Endothelial cell of umbilical vein (primary cell): Measurements from ENCODE around the gene NOXA1. TPM values are rescaled to one million over a fixed set of nuclear protein-coding genes. Genes with fewer than 3 reads are reported as not detected.
"Not testable (repeated sequence)": the region's sequence is repeated elsewhere in the genome, so short reads cannot be mapped to it uniquely, and the experiment has no call there.

Source experiments
- BruUV-seq: library from RNA; stranded (reverse); fragments of 400-500 nt; replicated peaks from 2 replicates; lab custom pipeline; 2021; lab: Mats Ljungman, UMichigan
- CTCF ChIA-PET: fragments of 300-600, 350-600 bp; sonication (Branson Sonifier 250); formaldehyde crosslinking; loops from one replicate; lab custom pipeline; 2021; ENCODE audit warnings: antibody characterized with exemption, inconsistent platforms; lab: Charles Lee
- POLR2A ChIA-PET: fragments of 300-600, 350-600 bp; sonication (Branson Sonifier 250); formaldehyde crosslinking; loops from one replicate; lab custom pipeline; 2021; ENCODE audit warnings: antibody characterized with exemption, inconsistent platforms; lab: Charles Lee
- DNase-seq: peaks from one replicate; pipeline ENCODE4 v3.0.0-alpha.2; 2011; ENCODE audit warnings: low read depth, low spot score
- FAIRE-seq: peaks from 2 replicates; lab custom pipeline; 2011; peaks lifted over from hg19 to GRCh38; lab: Jason Lieb, UNC
- H2AFZ ChIP-seq: 2 replicates; pipeline ENCODE4 v1.6.0; 2012; ENCODE audit warnings: low read depth, low read length, control low read depth, inconsistent platforms
- H3K27ac ChIP-seq: 2 replicates; pipeline ENCODE4 v1.5.1; 2011; ENCODE audit warnings: low read depth, mild to moderate bottlenecking, control low read depth, low read length, moderate library complexity; ENCODE audit not compliant: insufficient read depth
- H3K27me3 ChIP-seq, 2 experiments: 2 replicates each; pipeline versions ENCODE4 v1.6.0 to v1.6.1; 2011; ENCODE audit warnings: low read length in 2 of 2, mixed read lengths in 1 of 2; ENCODE audit not compliant: control insufficient read depth in 2 of 2, insufficient read depth in 2 of 2
- H3K36me3 ChIP-seq, 2 experiments: 2 replicates in 1 of 2; 3 replicates in 1 of 2; pipeline ENCODE4 v1.5.1; 2011; ENCODE audit warnings: low read length in 2 of 2, mild to moderate bottlenecking in 1 of 2, moderate library complexity in 1 of 2; ENCODE audit not compliant: control insufficient read depth in 2 of 2, insufficient read depth in 2 of 2; ENCODE audit errors: extremely low read depth in 1 of 2
- H3K4me1 ChIP-seq: 3 replicates; pipeline ENCODE4 v1.5.1; 2011; ENCODE audit warnings: mild to moderate bottlenecking, low read length; ENCODE audit not compliant: control insufficient read depth, insufficient read depth; ENCODE audit errors: extremely low read depth
- H3K4me2 ChIP-seq: 2 replicates; pipeline ENCODE4 v1.6.1; 2011; ENCODE audit warnings: low read length, control low read depth, mixed read lengths; ENCODE audit not compliant: insufficient read depth
- H3K4me3 ChIP-seq, 3 experiments: fragments of 200-600 bp in 1 of 3; sonication (generic), shearing (Covaris generic) in 1 of 3; replicated peaks in 1 of 3; 2 replicates each; pipeline ENCODE4 v1.5.1; 2011 to 2016; ENCODE audit warnings: control low read depth in 3 of 3, low read length in 3 of 3, mild to moderate bottlenecking in 2 of 3, inconsistent platforms in 1 of 3, low read depth in 1 of 3, moderate library complexity in 1 of 3; ENCODE audit not compliant: insufficient read depth in 1 of 3
- H3K79me2 ChIP-seq: 2 replicates; pipeline ENCODE4 v1.6.0; 2012; ENCODE audit warnings: low read length, inconsistent platforms; ENCODE audit not compliant: control insufficient read depth, insufficient read depth
- H3K9ac ChIP-seq: replicated peaks from 2 replicates; pipeline ENCODE3; 2011; ENCODE audit warnings: low read length, control low read depth; ENCODE audit not compliant: insufficient read depth; ENCODE audit errors: extremely low read depth
- H3K9me1 ChIP-seq: replicated peaks from 3 replicates; pipeline ENCODE4 v1.6.0; 2011; ENCODE audit warnings: mild to moderate bottlenecking, low read length; ENCODE audit not compliant: control insufficient read depth, insufficient read depth; ENCODE audit errors: extremely low read depth
- H3K9me3 ChIP-seq: replicated peaks from 2 replicates; pipeline ENCODE4 v1.5.1; 2012; ENCODE audit warnings: low read length, inconsistent platforms; ENCODE audit not compliant: control insufficient read depth, insufficient read depth
- H4K20me1 ChIP-seq: replicated peaks from 2 replicates; pipeline ENCODE3; 2011; ENCODE audit warnings: mild to moderate bottlenecking, low read length; ENCODE audit not compliant: control insufficient read depth, insufficient read depth; ENCODE audit errors: extremely low read depth
- FOS ChIP-seq: IDR thresholded peaks from 2 replicates; pipeline ENCODE4 v1.6.1; 2011; ENCODE audit warnings: mild to moderate bottlenecking, low read length, moderate library complexity, borderline replicate concordance; ENCODE audit not compliant: insufficient read depth
- JUN ChIP-seq: IDR thresholded peaks from 2 replicates; pipeline ENCODE4 v1.6.1; 2011; ENCODE audit warnings: borderline replicate concordance, low read depth; ENCODE audit not compliant: insufficient read length, insufficient read depth
- MYC ChIP-seq: IDR thresholded peaks from one replicate; pipeline ENCODE4 v1.6.1; 2011; ENCODE audit warnings: mild to moderate bottlenecking, low read depth, low read length
- POLR2A ChIP-seq: IDR thresholded peaks from 2 replicates; pipeline ENCODE4 v1.6.1; 2012; ENCODE audit warnings: low read depth, mild to moderate bottlenecking, control low read depth, low read length
- POLR2AphosphoS5 ChIP-seq: IDR thresholded peaks from 2 replicates; pipeline ENCODE4 v1.6.1; 2012; ENCODE audit warnings: low read depth, mild to moderate bottlenecking, control low read depth, low read length, moderate library complexity; ENCODE audit not compliant: insufficient read depth
- dilution Hi-C: fragments of 300-500 bp; cut with MboI; formaldehyde crosslinking; loops from one replicate; pipeline ENCODE4 v1.15.0; 2019; ENCODE audit warnings: low sequenced_read_pairs; ENCODE audit not compliant: extremely low pct_ligation_motif_present
- intact Hi-C: fragments of 100-400 bp; cut with micrococcal nuclease; formaldehyde crosslinking; loops from one replicate; pipeline ENCODE4 v1.10.0; 2022
- polyA plus RNA-seq, 4 experiments: library from polyadenylated mRNA; depleted of rRNA in 3 of 4; stranded (reverse) in 3 of 4; unstranded in 1 of 4; fragments of >200 nt; gene quantifications; 2 replicates each; pipeline versions ENCODE4 v1.2.1 to v1.2.3, GENCODE V29; 2011 to 2012; ENCODE audit warnings: missing spikeins in 1 of 4
- total RNA-seq: library from RNA; stranded (reverse); gene quantifications from 2 replicates; pipeline ENCODE4 v1.2.3, GENCODE V29; 2021
- TF ChIP-seq, protein P1 (sequence below), 2 donors: IDR thresholded peaks; 1 replicate in 1 of 2; 2 replicates in 1 of 2; pipeline ENCODE4 v1.5.1; 2011; ENCODE audit warnings: low read length in 2 of 2, mild to moderate bottlenecking in 2 of 2, moderate library complexity in 2 of 2, control low read depth in 1 of 2, inconsistent platforms in 1 of 2, low read depth in 1 of 2; ENCODE audit not compliant: insufficient read depth in 1 of 2; ENCODE audit errors: extremely low read depth in 1 of 2

Gene NOXA1
- total and polyA plus RNA-seq, 2 donors (not counting 3 experiments of a cell fraction or from before 2014, with no cell fraction given): 0.40 to 0.91 TPM

- Histone ChIP-seq H2AFZ (no peak overlapping the region), H3K27me3 (no peaks in the 10 kb centered on the region), H3K36me3 (no peaks in the 10 kb centered on the region), H3K27ac (no peak overlapping the region), H4K20me1 (no peaks in the 10 kb centered on the region), H3K9me1 (no peaks in the 10 kb centered on the region), H3K4me2 (no peak overlapping the region), H3K4me1 (no peaks in the 10 kb centered on the region), H3K4me3 (no peak overlapping the region), H3K79me2 (no peaks in the 10 kb centered on the region), H3K9ac (no peak overlapping the region), H3K9me3 (no peaks in the 10 kb centered on the region)
- ChIA-PET CTCF (interaction anchor here (1.3 to 2.2 kb wide), 4 partner anchors 13 to 73 kb away, joined by 3 to 8 read pairs (median 3); partner anchors contain the start of gene NRARP), POLR2A (interaction anchor here (0.6 kb wide), 1 partner anchor 224 kb away, joined by 9 read pairs; no protein-coding TSS in a partner anchor)
- TF ChIP-seq JUN: no peak
- TF ChIP-seq FOS: no peak
- TF ChIP-seq MYC: no peak
- TF ChIP-seq, protein P1, sequence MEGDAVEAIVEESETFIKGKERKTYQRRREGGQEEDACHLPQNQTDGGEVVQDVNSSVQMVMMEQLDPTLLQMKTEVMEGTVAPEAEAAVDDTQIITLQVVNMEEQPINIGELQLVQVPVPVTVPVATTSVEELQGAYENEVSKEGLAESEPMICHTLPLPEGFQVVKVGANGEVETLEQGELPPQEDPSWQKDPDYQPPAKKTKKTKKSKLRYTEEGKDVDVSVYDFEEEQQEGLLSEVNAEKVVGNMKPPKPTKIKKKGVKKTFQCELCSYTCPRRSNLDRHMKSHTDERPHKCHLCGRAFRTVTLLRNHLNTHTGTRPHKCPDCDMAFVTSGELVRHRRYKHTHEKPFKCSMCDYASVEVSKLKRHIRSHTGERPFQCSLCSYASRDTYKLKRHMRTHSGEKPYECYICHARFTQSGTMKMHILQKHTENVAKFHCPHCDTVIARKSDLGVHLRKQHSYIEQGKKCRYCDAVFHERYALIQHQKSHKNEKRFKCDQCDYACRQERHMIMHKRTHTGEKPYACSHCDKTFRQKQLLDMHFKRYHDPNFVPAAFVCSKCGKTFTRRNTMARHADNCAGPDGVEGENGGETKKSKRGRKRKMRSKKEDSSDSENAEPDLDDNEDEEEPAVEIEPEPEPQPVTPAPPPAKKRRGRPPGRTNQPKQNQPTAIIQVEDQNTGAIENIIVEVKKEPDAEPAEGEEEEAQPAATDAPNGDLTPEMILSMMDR (IDR thresholded peaks at IDR 0.05; ENCODE audit: extremely low read depth in 1 of 2, insufficient read depth in 1 of 2, low read depth in 1 of 2, low read length in 2 of 2): no peak
- no peak for FAIRE-seq
- no peak for DNase-seq
- no TSS peak for BruUV-seq
- intact Hi-C loops: no loop called here
- dilution Hi-C loops: no loop called here
These were observed 47.7 kb upstream of the NOXA1 start for GRCh38 chr9:137375321-137376058.

DNA sequence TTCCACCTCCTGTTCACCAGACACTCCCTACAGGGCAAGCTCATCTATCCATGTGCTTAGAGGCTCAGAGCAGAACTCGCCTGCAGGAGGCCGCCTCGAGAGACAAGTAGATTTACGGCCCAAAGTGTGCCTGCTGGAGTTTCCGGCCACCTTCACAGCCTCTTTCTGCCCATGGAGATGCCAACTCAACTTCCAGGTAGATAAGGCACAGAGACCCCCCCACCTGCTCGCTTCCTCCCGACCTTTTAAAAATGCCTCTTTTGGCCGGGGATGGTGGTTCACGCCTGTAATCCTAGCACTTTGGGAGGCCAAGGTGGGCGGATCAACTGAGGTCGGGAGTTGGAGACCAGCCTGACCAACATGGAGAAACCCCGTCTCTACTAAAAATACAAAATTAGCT lies 46.8 kb upstream of the NOXA1 start:
- no peak overlapping the region for H3K4me3 ChIP-seq
- dilution Hi-C loops: no loop called here
- no peak for FAIRE-seq
- no peak overlapping the region for H3K4me2 ChIP-seq
- no peaks in the 10 kb centered on the region for H3K9me3 ChIP-seq
- H3K4me1 ChIP-seq: no peaks in the 10 kb centered on the region
- CTCF ChIA-PET: no interaction called here
- POLR2A ChIA-PET: no interaction called here
- H4K20me1 ChIP-seq: no peaks in the 10 kb centered on the region
- no peaks in the 10 kb centered on the region for H3K27me3 ChIP-seq
- no peak overlapping the region for H3K27ac ChIP-seq
- TF ChIP-seq MYC (no peak), POLR2A (no peak), POLR2AphosphoS5 (no peak)
- H3K79me2 ChIP-seq: no peaks in the 10 kb centered on the region
- intact Hi-C loops: no loop called here
- no peak overlapping the region for H3K9ac ChIP-seq
- no TSS peak for BruUV-seq
- no peak for DNase-seq
- no peaks in the 10 kb centered on the region for H3K9me1 ChIP-seq
- no peaks in the 10 kb centered on the region for H3K36me3 ChIP-seq
- no peak overlapping the region for H2AFZ ChIP-seq

- H2AFZ ChIP-seq, BruUV-seq, H3K4me2 ChIP-seq, H3K36me3 ChIP-seq, intact Hi-C loops, H3K9ac ChIP-seq, H3K27ac ChIP-seq, H3K79me2 ChIP-seq, DNase-seq, H3K4me1 ChIP-seq, H3K9me1 ChIP-seq, POLR2A ChIA-PET, H3K27me3 ChIP-seq, dilution Hi-C loops, FAIRE-seq, CTCF ChIA-PET, H4K20me1 ChIP-seq, H3K9me3 ChIP-seq, H3K4me3 ChIP-seq: not testable (repeated sequence)
These were observed 44.3 kb upstream of the NOXA1 start for GRCh38 chr9:137378688-137379410.
